HG02840 (cell line): Measurements from ENCODE around the gene PRSS16.

Source experiments
- ATAC-seq: cut with Tn5 transposase; IDR thresholded peaks from one replicate; pipeline ENCODE4 v1.9.1; 2021; ENCODE audit warnings: mild to moderate bottlenecking, moderate library complexity, moderate number of reproducible peaks; ENCODE audit not compliant: unreplicated experiment, low FRiP score

PRSS16 gene

GRCh38 chr6:27281105-27281539, 33.6 kb downstream of the PRSS16 start:
- ATAC-seq = no peak

DNA sequence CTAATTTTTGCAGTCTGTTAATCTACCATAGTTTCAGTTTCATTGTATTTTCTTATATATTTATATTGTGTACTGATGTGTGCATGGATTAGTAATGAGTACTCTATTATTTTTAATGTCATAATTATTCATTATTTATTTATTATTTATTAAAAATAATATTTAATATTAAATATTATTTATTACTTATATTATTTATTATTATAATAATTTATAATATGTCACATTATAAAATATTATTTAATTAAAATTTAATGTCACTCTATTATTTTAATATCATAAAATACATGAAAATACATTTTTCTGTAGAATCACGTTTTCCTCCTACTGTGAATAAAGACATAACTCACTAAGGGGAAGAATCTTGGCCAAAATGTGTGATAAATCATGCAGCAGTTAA, 34.1 kb downstream of the PRSS16 start:
- ATAC-seq = no peak

DNA sequence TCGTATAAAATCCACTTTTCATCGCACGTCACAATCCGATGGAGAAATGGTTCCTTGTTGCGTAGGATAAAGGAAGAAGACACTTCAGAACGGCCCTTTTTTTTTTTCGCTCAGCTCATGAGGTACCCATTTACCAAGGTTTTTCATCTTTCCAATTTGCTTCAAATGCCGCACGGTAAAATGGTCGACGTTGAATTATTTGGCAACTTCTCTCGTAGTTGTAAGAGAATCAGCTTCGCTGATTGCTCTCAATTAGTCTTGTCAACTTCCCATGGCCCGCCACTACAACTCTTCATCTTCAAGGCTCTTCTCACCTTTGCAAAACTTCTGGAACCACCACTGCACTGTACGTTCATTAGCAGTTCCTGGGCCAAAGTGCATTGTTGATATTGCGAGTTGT, 35.8 kb downstream of the PRSS16 start:
- no peak for ATAC-seq

GRCh38 chr6:27286141-27286540, 38.6 kb downstream of the PRSS16 start:
- ATAC-seq = no peak

GRCh38 chr6:27287751-27288135, 40.2 kb downstream of the PRSS16 start:
- ATAC-seq = no peak

- no peak for ATAC-seq
These were observed 40.9 kb downstream of the PRSS16 start for GRCh38 chr6:27288136-27289044.

DNA sequence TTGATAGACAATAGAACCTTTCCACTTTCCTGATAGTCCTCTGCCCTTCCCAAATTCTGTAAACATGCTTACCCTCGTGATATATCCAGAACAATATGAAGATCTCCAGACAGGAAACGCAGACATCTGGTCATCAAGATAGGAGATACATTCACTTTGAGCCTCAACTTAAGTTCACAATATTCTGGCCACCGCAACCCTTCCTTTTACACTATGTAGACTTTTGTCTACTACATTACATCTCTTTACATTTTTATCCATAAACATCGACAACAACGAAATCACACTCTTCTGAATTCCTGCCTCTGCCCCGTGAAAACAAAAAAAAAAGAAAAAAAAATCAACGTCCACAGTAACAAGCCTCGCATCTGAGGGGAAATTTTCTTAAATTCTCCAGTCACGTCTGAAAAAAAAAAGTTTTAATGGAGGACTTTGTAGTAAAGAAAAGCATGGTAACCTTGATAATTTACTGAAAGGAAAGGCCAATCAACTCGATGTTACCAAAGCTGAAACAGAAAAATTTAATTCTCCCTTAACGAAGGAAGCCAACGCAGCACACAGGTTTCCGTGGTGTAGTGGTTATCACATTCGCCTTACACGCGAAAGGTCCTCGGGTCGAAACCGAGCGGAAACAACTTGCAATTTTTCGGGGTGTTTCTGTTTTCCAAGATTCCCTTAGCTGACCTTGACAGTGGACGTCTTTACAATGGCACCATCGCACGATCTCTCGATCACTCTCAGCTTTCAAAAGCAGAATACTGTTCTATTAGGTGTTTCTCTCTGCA, 42.8 kb downstream of the PRSS16 start:
- ATAC-seq = no peak

GRCh38 chr6:27290850-27291208, 43.3 kb downstream of the PRSS16 start:
- no peak for ATAC-seq

DNA sequence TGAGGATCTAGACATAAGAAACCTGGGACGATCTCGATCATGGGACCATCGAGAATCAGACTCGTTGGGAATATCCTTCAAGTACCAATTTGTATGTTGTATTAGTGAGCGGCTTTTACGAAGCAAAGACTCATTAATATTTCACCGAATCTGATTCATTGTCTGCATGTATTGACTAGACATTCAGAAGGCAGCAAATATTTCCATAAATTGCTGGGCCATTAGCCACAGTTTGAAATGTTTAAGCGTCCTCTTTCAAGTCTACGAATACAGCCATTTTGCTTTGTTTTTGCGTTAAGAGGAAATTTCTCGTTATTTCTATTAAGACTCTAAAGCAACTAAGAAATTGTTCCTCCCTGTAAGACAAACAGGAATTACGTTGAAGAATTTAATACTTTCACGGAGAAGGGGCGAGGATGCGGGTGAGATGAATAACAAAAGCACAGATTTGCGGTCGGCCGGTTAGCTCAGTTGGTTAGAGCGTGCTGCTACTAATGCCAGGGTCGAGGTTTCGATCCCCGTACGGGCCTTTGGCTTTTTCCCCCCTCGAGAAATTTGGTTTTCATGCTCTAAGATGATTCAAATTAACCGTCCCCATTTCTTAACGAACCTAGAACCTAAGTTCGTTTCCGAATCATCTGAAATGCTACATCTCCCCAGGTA, 46.1 kb downstream of the PRSS16 start:
- ATAC-seq = no peak

DNA sequence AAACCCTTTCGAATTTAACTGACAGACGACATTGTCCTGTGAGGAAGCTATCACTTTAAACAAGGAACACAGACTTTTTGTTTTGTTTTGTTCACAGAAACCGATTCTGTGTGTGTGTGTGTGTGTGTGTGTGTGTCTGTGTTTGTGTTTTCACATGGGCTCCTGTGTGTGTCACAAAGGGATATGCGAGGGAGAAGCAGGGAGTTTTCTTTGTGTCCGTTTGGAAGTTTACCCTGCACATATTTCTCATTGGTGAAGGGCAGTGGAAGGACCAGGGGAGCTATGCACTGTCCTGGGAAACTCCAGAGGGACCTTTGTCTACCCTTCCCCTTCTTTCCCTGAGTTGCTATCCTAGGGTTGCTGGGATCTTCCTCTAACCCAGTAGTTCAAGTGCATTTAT, 46.9 kb downstream of the PRSS16 start:
- ATAC-seq = no peak

DNA sequence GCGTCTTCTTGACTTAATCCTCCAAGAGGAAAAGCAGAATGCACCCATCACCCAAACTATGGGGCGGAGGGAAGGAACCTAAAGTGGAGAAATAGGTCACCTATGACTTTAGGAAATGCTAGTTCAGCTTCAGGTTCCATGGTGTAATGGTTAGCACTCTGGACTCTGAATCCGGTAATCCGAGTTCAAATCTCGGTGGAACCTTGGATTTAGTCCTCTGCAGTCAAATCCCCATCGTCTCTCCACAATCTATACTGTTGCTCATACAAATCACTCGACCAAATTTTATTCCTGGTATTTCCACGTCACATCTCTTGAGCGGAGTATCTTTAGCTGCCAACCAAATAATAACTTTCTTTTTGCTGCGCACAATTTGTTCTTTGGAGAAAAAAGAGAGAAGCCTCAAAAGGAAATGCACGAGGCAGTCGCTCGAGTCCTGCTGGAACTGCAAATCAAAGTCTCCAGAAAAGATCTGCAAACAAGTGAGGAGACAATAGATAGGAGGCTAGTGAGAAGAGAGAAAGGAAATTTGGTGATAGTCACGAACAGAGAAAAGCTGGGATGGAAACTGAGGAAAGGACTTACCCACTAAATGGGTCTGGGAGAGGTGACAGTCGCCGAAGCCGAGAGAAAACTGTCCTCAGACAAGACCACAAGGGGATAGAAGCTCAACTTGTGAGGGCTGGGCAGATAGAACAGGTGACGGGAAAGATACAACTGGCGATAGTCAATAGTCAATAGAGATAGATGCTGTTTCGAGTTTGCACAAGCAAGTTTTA, 48.0 kb downstream of the PRSS16 start:
- no peak for ATAC-seq

- ATAC-seq = no peak
These were observed 48.7 kb downstream of the PRSS16 start for GRCh38 chr6:27296106-27296783.

- no peak for ATAC-seq
These were observed 50.0 kb downstream of the PRSS16 start for GRCh38 chr6:27297484-27297856.

GRCh38 chr6:27297857-27298730, 50.6 kb downstream of the PRSS16 start:
- no peak for ATAC-seq

GRCh38 chr6:27303613-27304272, 56.2 kb downstream of the PRSS16 start:
- no peak for ATAC-seq
